GM21360 (cell line): ENCODE measurements around the gene DNMT3A.

Source experiments
- ATAC-seq: cut with Tn5 transposase; IDR thresholded peaks from one replicate; pipeline ENCODE4 v1.9.1; 2021; ENCODE audit warnings: mild to moderate bottlenecking, moderate library complexity; ENCODE audit not compliant: unreplicated experiment

Gene DNMT3A

GRCh38 chr2:25347846-25348245 lies 6.1 kb upstream of the DNMT3A start:
- no peak for ATAC-seq

- ATAC-seq, result no peak
Measured at GRCh38 chr2:25347205-25347815, 5.6 kb upstream of the DNMT3A start.

- ATAC-seq, result no peak
Measured at GRCh38 chr2:25343187-25343825, 1.6 kb upstream of the DNMT3A start.

GRCh38 chr2:25342372-25343186 lies 854 bp upstream of the DNMT3A start:
- ATAC-seq, result peak; percentile 66

GRCh38 chr2:25341011-25341727 lies 556 bp downstream of the DNMT3A start:
- peak; percentile 20 for ATAC-seq

GRCh38 chr2:25340181-25340921 lies 1.4 kb downstream of the DNMT3A start:
- no peak for ATAC-seq

GRCh38 chr2:25339791-25340180 lies 1.9 kb downstream of the DNMT3A start:
- ATAC-seq, result no peak

GRCh38 chr2:25339211-25339674 lies 2.5 kb downstream of the DNMT3A start:
- ATAC-seq, result no peak

GRCh38 chr2:25338401-25338800 lies 3.3 kb downstream of the DNMT3A start:
- ATAC-seq, result no peak

GRCh38 chr2:25337891-25338290 lies 3.8 kb downstream of the DNMT3A start:
- ATAC-seq, result no peak

GRCh38 chr2:25337276-25337675 lies 4.4 kb downstream of the DNMT3A start:
- ATAC-seq, result no peak

- ATAC-seq, result no peak
Measured at GRCh38 chr2:25336383-25336841, 5.3 kb downstream of the DNMT3A start.

- ATAC-seq, result no peak
Measured at GRCh38 chr2:25335971-25336370, 5.8 kb downstream of the DNMT3A start.

- no peak for ATAC-seq
Measured at GRCh38 chr2:25335204-25335603, 6.5 kb downstream of the DNMT3A start.

- no peak for ATAC-seq
Measured at GRCh38 chr2:25334482-25334881, 7.2 kb downstream of the DNMT3A start.

- no peak for ATAC-seq
Measured at GRCh38 chr2:25333981-25334380, 7.7 kb downstream of the DNMT3A start.

GRCh38 chr2:25332571-25332970 lies 9.2 kb downstream of the DNMT3A start:
- ATAC-seq, result no peak

GRCh38 chr2:25331686-25332365 lies 9.9 kb downstream of the DNMT3A start:
- no peak for ATAC-seq

GRCh38 chr2:25330937-25331336 lies 10.8 kb downstream of the DNMT3A start:
- ATAC-seq, result no peak

- ATAC-seq, result no peak
Measured at GRCh38 chr2:25330273-25330672, 11.5 kb downstream of the DNMT3A start.
